ENCODE measurements around the gene SLC27A1.

SLC27A1 gene

GRCh38 chr19:17470068-17470841 lies at the start of gene SLC27A1:
Gene SLC27A1 (plus strand): TSS chr19:17470524. CDS start chr19:17470541, 17 bp downstream.
- FAIRE-seq: peak; percentile 98

GRCh38 chr19:17421942-17422341 lies 48.4 kb upstream of the SLC27A1 start:
- no peak for FAIRE-seq

GRCh38 chr19:17423429-17424208 lies 46.7 kb upstream of the SLC27A1 start:
- no peak for FAIRE-seq

GRCh38 chr19:17424743-17425365 lies 45.5 kb upstream of the SLC27A1 start:
- FAIRE-seq: peak; percentile 11

GRCh38 chr19:17429641-17430113 lies 40.6 kb upstream of the SLC27A1 start:
- no peak for FAIRE-seq

GRCh38 chr19:17431417-17431816 lies 38.9 kb upstream of the SLC27A1 start:
- no peak for FAIRE-seq

GRCh38 chr19:17435218-17435617 lies 35.1 kb upstream of the SLC27A1 start:
- FAIRE-seq: no peak

GRCh38 chr19:17436094-17436873 lies 34.0 kb upstream of the SLC27A1 start:
- no peak for FAIRE-seq

- no peak for FAIRE-seq
These were observed 33.5 kb upstream of the SLC27A1 start for GRCh38 chr19:17436874-17437267.

GRCh38 chr19:17441241-17442021 lies 28.9 kb upstream of the SLC27A1 start:
- FAIRE-seq: peak; percentile 15

GRCh38 chr19:17445526-17446165 lies 24.7 kb upstream of the SLC27A1 start:
- no peak for FAIRE-seq

GRCh38 chr19:17447704-17448130 lies 22.6 kb upstream of the SLC27A1 start:
- FAIRE-seq: no peak

GRCh38 chr19:17448131-17448967 lies 22.0 kb upstream of the SLC27A1 start, which contains the start of gene TMEM221:
Gene TMEM221 (minus strand): TSS chr19:17448668. CDS start chr19:17448462, 206 bp downstream.
- no peak for FAIRE-seq

GRCh38 chr19:17450264-17451075 lies 19.9 kb upstream of the SLC27A1 start:
- no peak for FAIRE-seq

- no peak for FAIRE-seq
These were observed 18.5 kb upstream of the SLC27A1 start for GRCh38 chr19:17451820-17452219.

GRCh38 chr19:17454576-17455071 lies 15.7 kb upstream of the SLC27A1 start:
- no peak for FAIRE-seq

GRCh38 chr19:17455308-17456123 lies 14.8 kb upstream of the SLC27A1 start:
- FAIRE-seq: no peak

- FAIRE-seq: no peak
These were observed 14.2 kb upstream of the SLC27A1 start for GRCh38 chr19:17456127-17456526.

All from G401.6 (cell line).